ENCODE data around the gene SPAAR. TPM values are rescaled to one million over a fixed set of nuclear protein-coding genes. Genes with fewer than 3 reads are reported as not detected.

SPAAR gene
- total RNA-seq, 1 donor from 2014 or later: not detected

DNA sequence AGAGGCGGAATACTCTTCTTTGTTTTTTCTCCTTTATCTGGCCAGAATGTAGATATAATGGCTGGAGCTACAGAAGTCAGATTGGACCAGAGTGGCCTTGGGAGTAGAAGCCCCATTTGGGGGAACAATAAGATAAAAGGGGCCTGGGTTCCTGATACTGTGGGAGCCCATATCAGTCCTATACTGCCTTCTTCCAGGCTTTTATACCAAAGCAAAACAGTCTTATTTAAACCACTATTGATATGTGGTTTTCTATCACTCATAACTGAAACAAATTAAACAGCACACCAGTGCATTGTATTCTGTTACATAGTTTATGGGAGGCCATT lies 14.3 kb downstream of the SPAAR start:
- no peak overlapping the region for H3K27ac Mint-ChIP-seq (ENCODE audit: unreplicated experiment)

GRCh38 chr9:35923927-35924763 lies 14.9 kb downstream of the SPAAR start:
- TF ChIP-seq, protein P1, sequence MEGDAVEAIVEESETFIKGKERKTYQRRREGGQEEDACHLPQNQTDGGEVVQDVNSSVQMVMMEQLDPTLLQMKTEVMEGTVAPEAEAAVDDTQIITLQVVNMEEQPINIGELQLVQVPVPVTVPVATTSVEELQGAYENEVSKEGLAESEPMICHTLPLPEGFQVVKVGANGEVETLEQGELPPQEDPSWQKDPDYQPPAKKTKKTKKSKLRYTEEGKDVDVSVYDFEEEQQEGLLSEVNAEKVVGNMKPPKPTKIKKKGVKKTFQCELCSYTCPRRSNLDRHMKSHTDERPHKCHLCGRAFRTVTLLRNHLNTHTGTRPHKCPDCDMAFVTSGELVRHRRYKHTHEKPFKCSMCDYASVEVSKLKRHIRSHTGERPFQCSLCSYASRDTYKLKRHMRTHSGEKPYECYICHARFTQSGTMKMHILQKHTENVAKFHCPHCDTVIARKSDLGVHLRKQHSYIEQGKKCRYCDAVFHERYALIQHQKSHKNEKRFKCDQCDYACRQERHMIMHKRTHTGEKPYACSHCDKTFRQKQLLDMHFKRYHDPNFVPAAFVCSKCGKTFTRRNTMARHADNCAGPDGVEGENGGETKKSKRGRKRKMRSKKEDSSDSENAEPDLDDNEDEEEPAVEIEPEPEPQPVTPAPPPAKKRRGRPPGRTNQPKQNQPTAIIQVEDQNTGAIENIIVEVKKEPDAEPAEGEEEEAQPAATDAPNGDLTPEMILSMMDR (IDR thresholded peaks at IDR 0.05; ENCODE audit: partially characterized antibody, unreplicated experiment): no peak
- Mint-ChIP-seq H3K27me3 (ENCODE audit: unreplicated experiment) (no peaks in the 10 kb centered on the region), H3K9me3 (ENCODE audit: unreplicated experiment) (peaks cover under 1% of the 10 kb centered on the region), H3K36me3 (ENCODE audit: unreplicated experiment) (no peaks in the 10 kb centered on the region), H3K27ac (ENCODE audit: unreplicated experiment) (no peak overlapping the region), H3K4me1 (ENCODE audit: low read depth, unreplicated experiment) (no peaks in the 10 kb centered on the region), H3K4me3 (ENCODE audit: unreplicated experiment) (no peak overlapping the region)
- DNase-seq: no peak

More for the DNA sequence above, 14.3 kb downstream of the SPAAR start:
- DNase-seq: no peak
- no peaks in the 10 kb centered on the region for H3K27me3 Mint-ChIP-seq (ENCODE audit: unreplicated experiment)
- H3K9me3 Mint-ChIP-seq (ENCODE audit: unreplicated experiment): peaks cover 1% of the 10 kb centered on the region
- TF ChIP-seq, protein P1 (IDR thresholded peaks at IDR 0.05; ENCODE audit: partially characterized antibody, unreplicated experiment): no peak
- H3K36me3 Mint-ChIP-seq (ENCODE audit: unreplicated experiment): no peaks in the 10 kb centered on the region
- no peaks in the 10 kb centered on the region for H3K4me1 Mint-ChIP-seq (ENCODE audit: low read depth, unreplicated experiment)
- H3K4me3 Mint-ChIP-seq (ENCODE audit: unreplicated experiment): no peak overlapping the region

- H3K27me3 Mint-ChIP-seq (ENCODE audit: unreplicated experiment): peaks cover 1% of the 10 kb centered on the region
- TF ChIP-seq, protein P1 (IDR thresholded peaks at IDR 0.05; ENCODE audit: partially characterized antibody, unreplicated experiment): no peak
- H3K27ac Mint-ChIP-seq (ENCODE audit: unreplicated experiment): no peak overlapping the region
- H3K9me3 Mint-ChIP-seq (ENCODE audit: unreplicated experiment): no peaks in the 10 kb centered on the region
- H3K4me1 Mint-ChIP-seq (ENCODE audit: low read depth, unreplicated experiment): no peaks in the 10 kb centered on the region
- no peak overlapping the region for H3K4me3 Mint-ChIP-seq (ENCODE audit: unreplicated experiment)
- H3K36me3 Mint-ChIP-seq (ENCODE audit: unreplicated experiment): no peaks in the 10 kb centered on the region
- no peak for DNase-seq
Measured at GRCh38 chr9:35928591-35929452, 19.5 kb downstream of the SPAAR start.

DNA sequence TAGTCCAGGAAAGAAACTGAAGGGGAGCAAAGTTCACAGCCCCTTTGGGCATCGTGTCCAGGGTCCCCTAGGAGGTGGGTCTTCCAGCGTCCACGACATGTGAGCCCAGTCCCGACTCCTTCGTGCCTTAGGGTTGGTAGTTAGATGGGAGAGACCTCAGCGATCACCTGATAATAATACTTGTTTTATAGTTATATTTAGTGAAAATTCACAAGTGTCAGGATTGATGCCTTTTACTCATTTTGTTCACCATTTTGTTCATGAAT lies 20.1 kb downstream of the SPAAR start:
- Mint-ChIP-seq H3K27me3 (ENCODE audit: unreplicated experiment) (peaks cover 1% of the 10 kb centered on the region), H3K9me3 (ENCODE audit: unreplicated experiment) (no peaks in the 10 kb centered on the region), H3K36me3 (ENCODE audit: unreplicated experiment) (no peaks in the 10 kb centered on the region), H3K27ac (ENCODE audit: unreplicated experiment) (no peak overlapping the region), H3K4me1 (ENCODE audit: low read depth, unreplicated experiment) (no peaks in the 10 kb centered on the region), H3K4me3 (ENCODE audit: unreplicated experiment) (no peak overlapping the region)
- TF ChIP-seq, protein P1 (IDR thresholded peaks at IDR 0.05; ENCODE audit: partially characterized antibody, unreplicated experiment): no peak
- no peak for DNase-seq

DNA sequence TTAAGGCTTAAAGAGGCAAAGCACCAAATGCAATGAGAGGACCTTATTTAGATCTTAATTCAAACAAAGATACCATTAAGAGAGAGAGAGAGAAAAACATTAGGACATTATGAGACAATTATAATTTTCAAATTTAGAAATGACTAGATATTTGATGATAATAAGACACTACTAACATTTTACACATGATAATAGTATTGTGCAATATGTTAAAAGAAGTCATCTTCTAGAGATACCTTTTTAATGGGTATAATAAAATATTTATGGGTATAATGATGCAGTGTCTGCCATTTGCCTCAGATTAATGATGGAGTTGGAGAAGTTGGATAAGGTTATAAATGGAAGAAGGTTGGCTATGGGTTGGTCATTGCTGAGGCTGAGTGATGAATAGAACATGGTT lies 21.2 kb downstream of the SPAAR start:
- H3K9me3 Mint-ChIP-seq (ENCODE audit: unreplicated experiment): no peaks in the 10 kb centered on the region
- TF ChIP-seq, protein P1 (IDR thresholded peaks at IDR 0.05; ENCODE audit: partially characterized antibody, unreplicated experiment): no peak
- H3K4me1 Mint-ChIP-seq (ENCODE audit: low read depth, unreplicated experiment): no peaks in the 10 kb centered on the region
- no peak for DNase-seq
- H3K4me3 Mint-ChIP-seq (ENCODE audit: unreplicated experiment): no peak overlapping the region
- H3K36me3 Mint-ChIP-seq (ENCODE audit: unreplicated experiment): no peaks in the 10 kb centered on the region
- peaks cover 1% of the 10 kb centered on the region for H3K27me3 Mint-ChIP-seq (ENCODE audit: unreplicated experiment)
- no peak overlapping the region for H3K27ac Mint-ChIP-seq (ENCODE audit: unreplicated experiment)

Measured in glutamatergic neuron (in vitro differentiated cells).